Neural cell (in vitro differentiated cells): ENCODE results near the gene SLCO2A1. TPM values are rescaled to one million over a fixed set of nuclear protein-coding genes. Genes with fewer than 3 reads are reported as not detected.

Experiments used
- H2AFZ ChIP-seq: fragments of 200-600, 300-800 bp; sonication (generic), shearing (Covaris generic); 2 replicates; pipeline ENCODE4 v1.6.0; 2014; ENCODE audit warnings: low read depth, mild to moderate bottlenecking, antibody characterized with exemption, low read length, moderate library complexity
- H3F3A ChIP-seq: fragments of 200-600 bp; shearing (Covaris generic); 2 replicates; pipeline ENCODE4 v1.6.1; 2016; ENCODE audit warnings: mild to moderate bottlenecking, moderate library complexity, mixed read lengths, antibody characterized with exemption, low read length; ENCODE audit not compliant: insufficient read depth, poor library complexity, severe bottlenecking
- H3K27ac ChIP-seq: fragments of 200-600, 300-800 bp; sonication (generic), shearing (Covaris generic); 2 replicates; pipeline ENCODE4 v1.5.1; 2014; ENCODE audit warnings: mild to moderate bottlenecking, low read length, moderate library complexity
- H3K27me3 ChIP-seq: fragments of 300-800, 200-600 bp; sonication (generic), shearing (Covaris generic); 2 replicates; pipeline ENCODE4 v1.6.0; 2014; ENCODE audit warnings: mild to moderate bottlenecking, low read depth, low read length, moderate library complexity; ENCODE audit not compliant: insufficient read depth
- H3K36me3 ChIP-seq: fragments of 300-800, 200-600 bp; sonication (generic), shearing (Covaris generic); 2 replicates; pipeline ENCODE4 v1.5.1; 2014; ENCODE audit warnings: mild to moderate bottlenecking, antibody characterized with exemption, low read length, moderate library complexity; ENCODE audit not compliant: insufficient read depth
- H3K4me2 ChIP-seq: fragments of 300-800, 200-600 bp; sonication (generic), shearing (Covaris generic); 2 replicates; pipeline ENCODE4 v1.6.0; 2014; ENCODE audit warnings: mild to moderate bottlenecking, low read length
- H3K4me3 ChIP-seq: fragments of 300-800, 200-600 bp; sonication (generic), shearing (Covaris generic); 2 replicates; pipeline ENCODE4 v1.5.1; 2014; ENCODE audit warnings: mild to moderate bottlenecking, low read length, moderate library complexity
- H3K79me2 ChIP-seq: fragments of 200-600 bp; shearing (Covaris generic); replicated peaks from 2 replicates; pipeline ENCODE4 v1.6.0; 2014; ENCODE audit warnings: mild to moderate bottlenecking, low read length, moderate library complexity; ENCODE audit not compliant: insufficient read depth
- H3K9ac ChIP-seq: fragments of 300-800, 200-600 bp; sonication (generic), shearing (Covaris generic); 2 replicates; pipeline ENCODE4 v1.6.1; 2016; ENCODE audit warnings: mild to moderate bottlenecking, low read length, mixed read lengths
- H3K9me2 ChIP-seq: fragments of 200-600 bp; shearing (Covaris generic); 2 replicates; pipeline ENCODE4 v1.6.1; 2016; ENCODE audit warnings: mild to moderate bottlenecking, low read length, mixed read lengths; ENCODE audit not compliant: insufficient read depth
- H3K9me3 ChIP-seq: fragments of 200-600, 300-800 bp; sonication (generic), shearing (Covaris generic); 2 replicates; pipeline ENCODE4 v1.6.1; 2016; ENCODE audit warnings: mild to moderate bottlenecking, mixed run types, low read length, moderate library complexity, mixed read lengths
- H4K20me1 ChIP-seq: fragments of 200-600 bp; shearing (Covaris generic); 2 replicates; pipeline ENCODE4 v1.6.1; 2016; ENCODE audit warnings: mild to moderate bottlenecking, mixed run types; ENCODE audit not compliant: insufficient read depth
- CTCF ChIP-seq: fragments of 450-650 bp; IDR thresholded peaks from 2 replicates; pipeline ENCODE4 v1.5.1; 2014; ENCODE audit warnings: antibody characterized with exemption, mild to moderate bottlenecking, moderate library complexity; ENCODE audit not compliant: poor library complexity, severe bottlenecking
- EP300 ChIP-seq: fragments of 450-650 bp; conservative IDR thresholded peaks from 2 replicates; pipeline ENCODE4 v1.6.1; 2014; ENCODE audit warnings: antibody characterized with exemption, mild to moderate bottlenecking, moderate library complexity; ENCODE audit not compliant: poor library complexity, severe bottlenecking
- EZH2 ChIP-seq: fragments of 200-600, 300-800 bp; shearing (Covaris generic), sonication (generic); IDR thresholded peaks from 2 replicates; pipeline ENCODE4 v1.6.1; 2014; ENCODE audit warnings: antibody characterized with exemption, low read length, borderline replicate concordance, mild to moderate bottlenecking; ENCODE audit not compliant: insufficient read depth, poor library complexity, severe bottlenecking
- MXI1 ChIP-seq: fragments of 450-650 bp; conservative IDR thresholded peaks from 2 replicates; pipeline ENCODE4 v1.6.1; 2014; ENCODE audit warnings: antibody characterized with exemption, mild to moderate bottlenecking; ENCODE audit not compliant: poor library complexity, severe bottlenecking
- POLR2AphosphoS5 ChIP-seq: IDR thresholded peaks from 2 replicates; pipeline ENCODE4 v1.6.1; 2012
- RAD21 ChIP-seq: fragments of 450-650 bp; conservative IDR thresholded peaks from 2 replicates; pipeline ENCODE4 v1.6.1; 2014; ENCODE audit warnings: antibody characterized with exemption, mild to moderate bottlenecking, moderate library complexity
- SMC3 ChIP-seq: fragments of 450-650 bp; conservative IDR thresholded peaks from 2 replicates; pipeline ENCODE4 v1.6.1; 2014; ENCODE audit warnings: antibody characterized with exemption, mild to moderate bottlenecking, moderate library complexity; ENCODE audit not compliant: poor library complexity
- TAF1 ChIP-seq: IDR thresholded peaks from 2 replicates; pipeline ENCODE4 v1.6.1; 2012; ENCODE audit warnings: low read depth
- polyA plus RNA-seq: library from polyadenylated mRNA; depleted of rRNA; stranded (reverse); fragments of >200 nt; gene quantifications from 2 replicates; pipeline ENCODE4 v1.2.3, GENCODE V29; 2014
- TF ChIP-seq, protein P1 (sequence below): IDR thresholded peaks from 2 replicates; pipeline ENCODE4 v1.6.1; 2012; ENCODE audit warnings: borderline replicate concordance

Gene SLCO2A1
- polyA plus RNA-seq, 1 donor from 2014 or later, result not detected

DNA sequence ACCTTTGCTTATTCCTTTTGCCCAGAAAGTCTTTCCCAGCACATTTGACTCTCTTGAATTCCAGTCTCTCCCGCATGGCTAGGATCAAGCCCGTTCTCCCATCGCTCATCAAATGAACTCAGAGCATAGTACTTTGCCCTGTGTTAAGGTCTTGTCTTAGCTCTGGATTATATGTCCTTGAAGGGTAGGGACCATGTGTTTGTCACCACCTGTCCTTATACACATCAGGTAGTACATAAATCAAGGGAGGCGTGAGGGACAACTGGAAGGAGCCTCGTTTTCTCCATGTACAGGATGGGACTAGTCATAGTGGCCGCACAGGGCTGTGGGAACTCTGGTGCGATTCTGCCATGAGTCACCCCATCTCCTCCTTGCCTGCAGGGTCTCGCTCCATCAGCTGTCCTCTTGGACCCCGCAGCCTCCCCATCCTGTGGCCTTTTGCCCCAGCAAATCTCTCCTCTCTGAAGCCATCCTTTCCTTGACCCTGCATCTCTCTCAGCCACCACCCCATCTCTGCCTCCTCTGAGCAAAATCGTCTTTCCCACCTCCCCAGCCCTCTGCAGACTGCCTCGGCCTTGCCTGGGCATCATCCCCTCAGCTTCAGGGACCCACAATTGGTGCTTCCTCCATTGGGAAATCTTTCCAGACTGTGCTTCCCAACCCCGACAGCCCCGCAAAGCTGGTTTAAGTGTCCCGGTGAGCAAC is 100.7 kb downstream of the SLCO2A1 start:
- H3K27ac ChIP-seq, result no peak overlapping the region
- H3K4me2 ChIP-seq, result no peak overlapping the region
- no peaks in the 10 kb centered on the region for H3K79me2 ChIP-seq
- no peaks in the 10 kb centered on the region for H4K20me1 ChIP-seq
- no peak overlapping the region for H3K9ac ChIP-seq
- TF ChIP-seq EZH2, result no peak
- TF ChIP-seq MXI1, result no peak
- TF ChIP-seq CTCF, result no peak
- no peak for TF ChIP-seq EP300
- no peak overlapping the region for H2AFZ ChIP-seq
- no peaks in the 10 kb centered on the region for H3F3A ChIP-seq
- H3K9me3 ChIP-seq, result no peaks in the 10 kb centered on the region
- H3K4me3 ChIP-seq, result no peak overlapping the region
- no peaks in the 10 kb centered on the region for H3K9me2 ChIP-seq
- H3K36me3 ChIP-seq, result no peaks in the 10 kb centered on the region
- H3K27me3 ChIP-seq, result peaks cover 5% of the 10 kb centered on the region

GRCh38 chr3:133928136-133928893 is 101.4 kb downstream of the SLCO2A1 start:
- no peaks in the 10 kb centered on the region for H3K9me2 ChIP-seq
- H3K27me3 ChIP-seq, result peaks cover 5% of the 10 kb centered on the region
- H3K4me3 ChIP-seq, result peak overlapping the region; percentile 47
- H3K4me2 ChIP-seq, result no peak overlapping the region
- H3K9me3 ChIP-seq, result no peaks in the 10 kb centered on the region
- H3K79me2 ChIP-seq, result no peaks in the 10 kb centered on the region
- no peaks in the 10 kb centered on the region for H4K20me1 ChIP-seq
- no peak overlapping the region for H3K9ac ChIP-seq
- no peak overlapping the region for H3K27ac ChIP-seq
- H2AFZ ChIP-seq, result no peak overlapping the region
- TF ChIP-seq EZH2 (no peak), POLR2AphosphoS5 (no peak), RAD21 (no peak), EP300 (no peak), CTCF (no peak), TAF1 (no peak), MXI1 (no peak), SMC3 (no peak)
- TF ChIP-seq, protein P1, sequence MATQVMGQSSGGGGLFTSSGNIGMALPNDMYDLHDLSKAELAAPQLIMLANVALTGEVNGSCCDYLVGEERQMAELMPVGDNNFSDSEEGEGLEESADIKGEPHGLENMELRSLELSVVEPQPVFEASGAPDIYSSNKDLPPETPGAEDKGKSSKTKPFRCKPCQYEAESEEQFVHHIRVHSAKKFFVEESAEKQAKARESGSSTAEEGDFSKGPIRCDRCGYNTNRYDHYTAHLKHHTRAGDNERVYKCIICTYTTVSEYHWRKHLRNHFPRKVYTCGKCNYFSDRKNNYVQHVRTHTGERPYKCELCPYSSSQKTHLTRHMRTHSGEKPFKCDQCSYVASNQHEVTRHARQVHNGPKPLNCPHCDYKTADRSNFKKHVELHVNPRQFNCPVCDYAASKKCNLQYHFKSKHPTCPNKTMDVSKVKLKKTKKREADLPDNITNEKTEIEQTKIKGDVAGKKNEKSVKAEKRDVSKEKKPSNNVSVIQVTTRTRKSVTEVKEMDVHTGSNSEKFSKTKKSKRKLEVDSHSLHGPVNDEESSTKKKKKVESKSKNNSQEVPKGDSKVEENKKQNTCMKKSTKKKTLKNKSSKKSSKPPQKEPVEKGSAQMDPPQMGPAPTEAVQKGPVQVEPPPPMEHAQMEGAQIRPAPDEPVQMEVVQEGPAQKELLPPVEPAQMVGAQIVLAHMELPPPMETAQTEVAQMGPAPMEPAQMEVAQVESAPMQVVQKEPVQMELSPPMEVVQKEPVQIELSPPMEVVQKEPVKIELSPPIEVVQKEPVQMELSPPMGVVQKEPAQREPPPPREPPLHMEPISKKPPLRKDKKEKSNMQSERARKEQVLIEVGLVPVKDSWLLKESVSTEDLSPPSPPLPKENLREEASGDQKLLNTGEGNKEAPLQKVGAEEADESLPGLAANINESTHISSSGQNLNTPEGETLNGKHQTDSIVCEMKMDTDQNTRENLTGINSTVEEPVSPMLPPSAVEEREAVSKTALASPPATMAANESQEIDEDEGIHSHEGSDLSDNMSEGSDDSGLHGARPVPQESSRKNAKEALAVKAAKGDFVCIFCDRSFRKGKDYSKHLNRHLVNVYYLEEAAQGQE, result no peak
- H3F3A ChIP-seq, result no peaks in the 10 kb centered on the region
- no peaks in the 10 kb centered on the region for H3K36me3 ChIP-seq
